Measurements from ENCODE around the gene PRKAR1B. TPM values are rescaled to one million over a fixed set of nuclear protein-coding genes. Genes with fewer than 3 reads are reported as not detected.

The PRKAR1B gene
- total RNA-seq, 1 donor from 2014 or later: 14.7 TPM

- TF ChIP-seq CTCF (IDR thresholded peaks at IDR 0.05; ENCODE audit: insufficient read depth, low read depth, low read length): no peak
- no peak for TF ChIP-seq EZH2 (IDR thresholded peaks at IDR 0.05; ENCODE audit: insufficient read depth, low read length)
- H3K9me3 ChIP-seq (ENCODE audit: insufficient read depth, low read depth, low read length): peaks cover 9% of the 10 kb centered on the region
- Mint-ChIP-seq H3K27ac (ENCODE audit: unreplicated experiment) (no peak overlapping the region), H3K4me1 (ENCODE audit: low read depth, unreplicated experiment) (peaks cover 5% of the 10 kb centered on the region), H3K27me3 (ENCODE audit: low read depth, unreplicated experiment) (peaks cover 3% of the 10 kb centered on the region), H3K9me3 (ENCODE audit: unreplicated experiment) (peaks cover 9% of the 10 kb centered on the region), H3K36me3 (ENCODE audit: low read depth, unreplicated experiment) (peaks cover 13% of the 10 kb centered on the region), H3K4me3 (ENCODE audit: unreplicated experiment) (no peak overlapping the region)
- FAIRE-seq: no peak
- peaks cover 5% of the 10 kb centered on the region for H3K4me1 ChIP-seq (ENCODE audit: insufficient read depth, low read length)
- no peaks in the 10 kb centered on the region for H3K36me3 ChIP-seq (ENCODE audit: insufficient read depth, low read length)
- peak overlapping the region; percentile 50 for H3K4me2 ChIP-seq (ENCODE audit: low read length)
- H3K79me2 ChIP-seq (ENCODE audit: insufficient read depth, low read length): no peaks in the 10 kb centered on the region
- no peak overlapping the region for H3K4me3 ChIP-seq (ENCODE audit: insufficient read depth, low read depth, low read length)
- no peak overlapping the region for H3K9ac ChIP-seq (ENCODE audit: low read length)
- no peak overlapping the region for H3K27ac ChIP-seq (ENCODE audit: low read depth, low read length)
- no peaks in the 10 kb centered on the region for H4K20me1 ChIP-seq (ENCODE audit: insufficient read depth, low read length)
- no peak for DNase-seq (ENCODE audit: low read depth)
- no peaks in the 10 kb centered on the region for H3K27me3 ChIP-seq (ENCODE audit: insufficient read depth, low read length)
- H2AFZ ChIP-seq (ENCODE audit: low read depth, low read length): no peak overlapping the region
Measured at GRCh38 chr7:590731-591551, 136.1 kb downstream of the PRKAR1B start.

GRCh38 chr7:589781-590575 lies 137.1 kb downstream of the PRKAR1B start:
- TF ChIP-seq EZH2 (IDR thresholded peaks at IDR 0.05; ENCODE audit: insufficient read depth, low read length): no peak
- no peak for TF ChIP-seq CTCF (IDR thresholded peaks at IDR 0.05; ENCODE audit: insufficient read depth, low read depth, low read length)
- H3K4me3 Mint-ChIP-seq (ENCODE audit: unreplicated experiment): no peak overlapping the region

More at GRCh38 chr7:589781-590575, 137.1 kb downstream of the PRKAR1B start:
- Histone ChIP-seq H4K20me1 (ENCODE audit: insufficient read depth, low read length) (no peaks in the 10 kb centered on the region), H3K4me1 (ENCODE audit: insufficient read depth, low read length) (peaks cover 5% of the 10 kb centered on the region), H3K4me3 (ENCODE audit: insufficient read depth, low read depth, low read length) (no peak overlapping the region), H3K27ac (ENCODE audit: low read depth, low read length) (no peak overlapping the region), H3K9ac (ENCODE audit: low read length) (no peak overlapping the region), H3K9me3 (ENCODE audit: insufficient read depth, low read depth, low read length) (peaks cover 9% of the 10 kb centered on the region), H2AFZ (ENCODE audit: low read depth, low read length) (no peak overlapping the region), H3K27me3 (ENCODE audit: insufficient read depth, low read length) (no peaks in the 10 kb centered on the region), H3K36me3 (ENCODE audit: insufficient read depth, low read length) (no peaks in the 10 kb centered on the region), H3K79me2 (ENCODE audit: insufficient read depth, low read length) (no peaks in the 10 kb centered on the region), H3K4me2 (ENCODE audit: low read length) (no peak overlapping the region)
- no peak for FAIRE-seq
- peaks cover 3% of the 10 kb centered on the region for H3K27me3 Mint-ChIP-seq (ENCODE audit: low read depth, unreplicated experiment)
- peaks cover 11% of the 10 kb centered on the region for H3K36me3 Mint-ChIP-seq (ENCODE audit: low read depth, unreplicated experiment)
- H3K9me3 Mint-ChIP-seq (ENCODE audit: unreplicated experiment): peaks cover 8% of the 10 kb centered on the region
- no peak for DNase-seq (ENCODE audit: low read depth)
- H3K4me1 Mint-ChIP-seq (ENCODE audit: low read depth, unreplicated experiment): peaks cover 5% of the 10 kb centered on the region
- no peak overlapping the region for H3K27ac Mint-ChIP-seq (ENCODE audit: unreplicated experiment)

Measured in astrocyte (in vitro differentiated cells and primary cell).